Stimulated activated CD4-positive, alpha-beta T cell treated with anti-CD3 and anti-CD28 coated beads, Interleukin-2, amount 100 ng/mL, for 48 hours (primary cell): ENCODE results near the gene NOX4.

ENCODE experiments used
- DNase-seq, 2 donors: peaks; one replicate each; pipeline ENCODE4 v3.0.0-alpha.2; 2020

The NOX4 gene

GRCh38 chr11:89490981-89491690 lies at the start of gene NOX4:
Gene NOX4 (minus strand): TSS chr11:89491375. CDS start chr11:89491246, 129 bp downstream.
- no peak for DNase-seq

DNA sequence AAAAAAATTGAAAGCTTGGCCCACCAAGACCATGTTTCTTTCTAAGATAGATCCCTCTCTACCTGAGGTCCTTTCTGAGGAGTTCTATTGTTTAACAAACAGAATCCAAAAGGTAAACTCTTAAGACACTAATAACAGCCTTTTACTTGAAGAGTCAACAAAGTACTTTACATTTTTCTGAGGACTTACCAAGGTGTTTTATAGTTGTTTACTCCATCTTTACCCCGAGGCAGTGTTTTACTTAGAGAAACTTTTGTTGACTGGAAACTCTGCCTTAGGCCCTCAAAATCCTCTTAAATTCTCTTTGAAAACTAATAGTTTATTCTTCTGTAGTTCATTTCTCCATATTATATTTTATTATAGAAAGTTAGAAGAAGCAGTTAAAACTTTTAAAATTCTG lies 49.7 kb upstream of the NOX4 start:
- no peak for DNase-seq

DNA sequence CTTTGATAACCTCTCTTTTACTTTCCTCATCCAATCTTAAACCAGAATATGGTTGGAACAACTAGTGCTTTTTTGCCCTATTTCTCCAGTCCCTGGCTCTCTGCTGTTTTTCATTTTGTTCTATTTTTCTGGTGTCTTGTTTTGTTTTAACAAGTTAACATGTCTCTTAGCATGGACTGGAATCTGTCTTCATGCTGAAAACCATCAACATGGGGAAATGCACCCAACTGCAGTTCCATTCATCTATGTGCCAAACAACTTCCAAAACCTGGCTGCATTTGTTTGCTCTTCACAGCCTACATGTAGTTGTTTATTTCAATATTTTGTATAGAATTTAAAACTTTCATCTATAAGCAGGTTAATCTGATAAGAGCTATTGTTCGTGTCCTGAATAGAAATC lies 46.8 kb upstream of the NOX4 start:
- DNase-seq = no peak

- DNase-seq = no peak
These were observed 45.8 kb upstream of the NOX4 start for GRCh38 chr11:89536926-89537325.

DNA sequence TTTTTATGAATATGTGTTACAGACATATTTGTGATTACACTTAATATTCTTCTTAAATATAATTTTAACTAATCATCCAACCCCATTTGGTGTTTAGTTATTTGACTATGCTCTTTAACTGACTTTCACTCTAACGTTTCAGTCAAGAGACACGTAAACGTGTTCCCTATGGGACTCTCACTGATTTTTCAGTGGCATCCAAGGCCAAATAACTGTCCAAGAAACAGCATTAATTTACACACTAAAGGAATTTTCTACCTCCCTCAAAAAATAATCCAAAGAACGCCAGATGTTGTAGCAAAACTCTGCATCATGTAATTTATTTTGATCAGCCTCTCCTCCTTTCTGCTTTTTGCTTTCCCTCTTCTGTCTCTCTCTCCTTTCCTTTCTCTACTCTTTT lies 44.0 kb upstream of the NOX4 start:
- no peak for DNase-seq

GRCh38 chr11:89529626-89530380 lies 38.6 kb upstream of the NOX4 start:
- DNase-seq = no peak

- DNase-seq = no peak
These were observed 30.6 kb upstream of the NOX4 start for GRCh38 chr11:89521792-89522191.

- no peak for DNase-seq
These were observed 30.1 kb upstream of the NOX4 start for GRCh38 chr11:89521294-89521693.

- no peak for DNase-seq
These were observed 25.3 kb upstream of the NOX4 start for GRCh38 chr11:89516496-89516895.

DNA sequence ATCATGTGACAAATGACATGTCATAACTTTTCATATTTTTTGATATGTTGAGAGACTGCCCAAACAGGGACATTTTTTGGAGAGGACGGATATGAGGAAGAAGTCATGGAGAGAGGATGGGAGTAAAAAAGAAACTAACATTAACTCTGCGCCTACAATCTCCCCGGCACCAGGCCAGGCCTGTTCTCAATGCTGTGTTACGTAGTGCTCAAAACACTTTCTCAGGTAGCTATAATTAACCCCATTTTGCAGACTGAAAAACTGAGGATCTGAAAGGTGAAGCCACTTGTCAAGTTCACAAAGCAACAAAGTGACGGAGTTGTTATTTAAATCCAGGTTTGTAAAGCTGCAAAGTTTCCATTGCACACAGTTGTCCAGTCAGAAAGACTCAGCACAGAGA lies 17.4 kb upstream of the NOX4 start:
- DNase-seq = no peak

DNA sequence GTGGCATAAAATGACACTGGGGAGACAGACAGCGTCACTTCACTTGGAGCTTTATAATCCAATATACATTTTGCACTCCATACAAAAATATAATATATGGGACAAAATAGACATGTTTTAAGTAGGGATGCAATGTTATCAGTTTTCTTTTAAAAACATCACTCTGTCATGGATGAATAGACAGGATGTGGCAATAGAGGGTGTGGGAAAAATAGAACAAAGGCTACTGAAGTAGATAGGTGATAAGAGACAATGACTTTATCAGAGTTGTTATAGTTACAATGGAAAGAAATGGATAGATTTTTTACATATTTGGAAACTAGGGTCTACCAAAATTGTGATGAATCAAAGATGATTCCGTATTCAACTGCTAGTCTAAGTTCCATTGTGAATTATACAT lies 13.1 kb upstream of the NOX4 start:
- no peak for DNase-seq

GRCh38 chr11:89503422-89503821 lies 12.2 kb upstream of the NOX4 start:
- DNase-seq = no peak

GRCh38 chr11:89502301-89502700 lies 11.1 kb upstream of the NOX4 start:
- no peak for DNase-seq

- DNase-seq = no peak
These were observed 9.2 kb upstream of the NOX4 start for GRCh38 chr11:89500336-89500735.

- no peak for DNase-seq
These were observed 7.8 kb upstream of the NOX4 start for GRCh38 chr11:89498845-89499448.

DNA sequence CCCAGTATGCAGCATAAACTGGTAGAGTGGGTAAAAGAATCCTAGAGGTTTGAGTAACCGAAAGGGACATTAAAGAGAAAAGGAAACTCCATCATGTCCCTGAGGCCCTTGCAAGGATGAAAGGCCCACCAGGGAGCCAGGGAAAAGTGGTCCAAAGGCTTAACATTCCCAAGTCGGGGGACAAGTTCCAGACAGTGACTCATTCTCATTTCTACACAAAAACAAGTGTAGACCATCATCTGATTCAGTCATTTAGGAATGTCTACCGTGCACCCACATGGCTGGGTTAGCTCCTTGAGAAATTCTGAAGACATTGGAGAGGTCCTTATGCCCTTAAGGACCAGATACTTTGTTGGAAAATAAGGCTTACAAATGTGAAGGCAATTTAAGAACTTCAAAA lies 4.8 kb upstream of the NOX4 start:
- no peak for DNase-seq

DNA sequence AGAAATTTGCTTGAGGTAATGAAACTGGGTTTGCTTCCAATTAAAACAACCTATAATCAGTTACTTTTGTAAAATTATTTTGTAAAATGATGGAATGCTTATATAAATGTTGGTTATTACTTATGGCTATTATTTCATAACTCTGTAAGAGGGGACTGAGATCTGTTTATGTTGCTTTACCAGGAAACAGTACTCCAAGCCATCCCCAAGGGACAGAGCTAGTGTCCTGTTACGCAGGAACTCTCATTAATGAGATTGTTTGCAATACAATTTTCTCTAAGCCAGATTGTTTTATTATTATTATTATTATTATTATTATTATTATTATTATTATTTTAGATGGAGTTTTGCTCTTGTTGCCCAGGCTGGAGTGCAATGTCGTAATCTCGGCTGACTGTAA lies 2.3 kb upstream of the NOX4 start:
- no peak for DNase-seq

DNA sequence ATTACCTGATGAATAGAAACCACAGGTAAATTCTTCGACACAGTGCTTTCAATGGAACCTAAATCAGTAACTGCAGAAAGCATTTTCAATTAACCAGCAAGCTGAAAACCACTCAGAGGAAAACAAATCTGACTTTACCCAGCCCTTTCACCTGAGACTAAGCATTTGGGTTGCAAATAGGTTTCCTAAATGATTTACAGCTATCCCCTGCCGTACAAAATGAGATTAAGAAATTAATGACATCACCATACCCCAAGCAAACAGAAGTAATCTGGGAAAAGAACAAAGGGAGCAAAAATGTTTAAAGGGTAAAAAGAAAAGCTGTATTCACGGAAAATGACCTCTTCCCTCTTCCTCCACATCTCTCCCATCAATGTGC lies 584 bp downstream of the NOX4 start:
- no peak for DNase-seq

GRCh38 chr11:89489930-89490329 lies 1.2 kb downstream of the NOX4 start:
- no peak for DNase-seq

DNA sequence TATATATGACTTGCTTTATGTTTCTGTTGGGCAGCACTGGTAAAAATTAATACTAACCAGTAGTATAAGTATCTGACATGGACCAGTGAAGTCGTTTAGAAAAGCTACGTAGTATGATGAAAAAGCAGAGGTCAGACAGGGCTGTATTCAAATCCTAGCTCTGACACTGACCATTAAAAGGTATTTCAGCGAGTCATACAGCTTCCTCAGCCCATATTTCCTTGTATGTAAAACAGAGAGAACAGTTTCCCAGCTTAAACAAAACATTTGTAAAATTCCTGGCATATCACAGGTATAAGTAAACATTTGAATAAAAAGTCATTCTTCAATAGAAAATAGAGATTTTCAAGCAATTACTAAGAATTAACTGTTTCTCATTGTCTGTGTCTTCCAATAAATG lies 4.2 kb downstream of the NOX4 start:
- DNase-seq = no peak

GRCh38 chr11:89484896-89485295 lies 6.3 kb downstream of the NOX4 start:
- DNase-seq = no peak

- DNase-seq = no peak
These were observed 14.0 kb downstream of the NOX4 start for GRCh38 chr11:89477175-89477574.

- DNase-seq = no peak
These were observed 27.9 kb downstream of the NOX4 start for GRCh38 chr11:89463266-89463780.

DNA sequence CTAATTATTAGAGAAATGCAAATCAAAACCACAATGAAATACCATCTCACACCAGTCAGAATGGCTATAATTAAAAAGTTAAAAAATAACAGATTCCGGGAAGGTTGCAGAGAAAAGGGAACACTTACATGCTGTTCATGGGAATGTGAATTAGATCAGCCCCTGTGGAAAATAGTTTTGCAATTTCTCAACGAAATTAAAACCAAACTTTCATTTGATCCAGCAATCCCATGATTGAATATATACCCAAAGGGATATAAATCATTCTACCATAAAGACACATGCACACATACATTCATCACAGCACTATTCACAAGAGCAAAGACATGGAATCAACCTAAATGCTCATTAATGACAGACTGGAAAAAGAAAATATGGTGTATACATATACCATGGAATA lies 32.5 kb downstream of the NOX4 start:
- DNase-seq = no peak
